Adrenal gland (tissue), 12 donors: ENCODE data around the gene PLCH2. TPM values are rescaled to one million over a fixed set of nuclear protein-coding genes. Genes with fewer than 3 reads are reported as not detected.

ENCODE experiments used
- DNase-seq, 7 donors: peaks; one replicate each; pipeline ENCODE4 v3.0.0-alpha.2; 2019 to 2020
- H3K27ac ChIP-seq, 5 donors: fragments of 200-600 bp; sonication (generic) in 4 of 5; 1 replicate in 3 of 5; 2 replicates in 2 of 5; pipeline versions ENCODE4 v1.5.1 to v1.8.0; 2016 to 2020; ENCODE audit warnings: mild to moderate bottlenecking in 1 of 5
- H3K27me3 ChIP-seq: fragments of 200-600 bp; 2 replicates; pipeline ENCODE4 v1.8.0; 2021
- H3K36me3 ChIP-seq, 2 donors: fragments of 200-600 bp; replicated peaks in 1 of 2; 1 replicate in 1 of 2; 2 replicates in 1 of 2; pipeline versions ENCODE4 v1.5.1 to v1.8.0; 2018 to 2022
- H3K4me1 ChIP-seq, 2 donors: fragments of 200-600 bp; replicated peaks in 1 of 2; 1 replicate in 1 of 2; 2 replicates in 1 of 2; pipeline versions ENCODE4 v1.5.1 to v1.8.0; 2018 to 2021
- H3K4me3 ChIP-seq, 4 donors: fragments of 200-600 bp; sonication (generic) in 3 of 4; one replicate each; pipeline ENCODE4 v1.5.1; 2016 to 2018
- H3K9me3 ChIP-seq, 3 donors: fragments of 200-600 bp; sonication (generic) in 1 of 3; replicated peaks in 1 of 3; 1 replicate in 2 of 3; 2 replicates in 1 of 3; pipeline versions ENCODE4 v1.5.1 to v1.8.0; 2016 to 2021
- CTCF ChIP-seq, 6 experiments: fragments of 450-650 bp in 4 of 6; fragments of 200-600 bp in 2 of 6; sonication (generic) in 1 of 6; IDR thresholded peaks; 1 replicate in 5 of 6; 2 replicates in 1 of 6; pipeline versions ENCODE4 v1.5.1 to v1.8.0; 2016 to 2021; ENCODE audit warnings: antibody characterized with exemption in 6 of 6, mild to moderate bottlenecking in 2 of 6, moderate library complexity in 1 of 6
- POLR2A ChIP-seq, 2 donors: fragments of 450-650 bp; IDR thresholded peaks; one replicate each; pipeline ENCODE4 v1.6.1; 2017; ENCODE audit warnings: antibody characterized with exemption in 2 of 2, mild to moderate bottlenecking in 2 of 2, moderate library complexity in 1 of 2
- WGBS, 4 donors: extraction: QIAGEN DNeasy Blood & Tissue Kit in 2 of 4; methylation state at CpG; one replicate each; pipeline versions ENCODE4 v1.1.5 to v1.1.7; 2013 to 2017; 5-methylcytosine and 5-hydroxymethylcytosine counted together
- intact Hi-C, 2 donors: fragments of 100-400 bp; cut with DNase I; formaldehyde crosslinking; loops; one replicate each; pipeline versions ENCODE4 v1.14.1 to v1.15.0; 2022 to 2023
- polyA plus RNA-seq, 3 donors: library from polyadenylated mRNA; stranded (reverse); fragments of 200-250 nt in 2 of 3; fragments of 350-450 nt in 1 of 3; fragmentation: Illumina TruSeq in 1 of 3; extraction: RNeasy Lipid Tissue Mini Kit (QIAGEN cat#74804) in 1 of 3; gene quantifications; one replicate each; pipeline ENCODE4 v1.2.3, GENCODE V29; 2013 to 2014
- total RNA-seq, 9 donors: library from RNA; depleted of rRNA in 4 of 9; stranded (reverse); fragments of >200 nt in 4 of 9; fragments of 120-200 nt in 1 of 9; fragmentation: NEBNext Ultra II Directional in 1 of 9; extraction: Animal tissue kit (Norgen Biotek cat#: 25700) in 1 of 9; gene quantifications; one replicate each; pipeline versions ENCODE4 v1.1.0 to v1.2.4, GENCODE V29; 2013 to 2023
- donor health status: healthy with polysubstance abuse.
- donor health status: Bipolar disorder and iron deficiency.
- donor health status: DM: yes; HTN: yes; CAD: no.
- donor health status: DM: no; HTN: no; CAD: no.
- donor health status: DM: no; HTN: no; CAD: no.
- donor health status: DM: yes; HTN: yes; CAD: no.

PLCH2 gene
- total and polyA plus RNA-seq, 12 donors: 0.22 to 66.3 (median 2.2) TPM; not detected in 1

DNA sequence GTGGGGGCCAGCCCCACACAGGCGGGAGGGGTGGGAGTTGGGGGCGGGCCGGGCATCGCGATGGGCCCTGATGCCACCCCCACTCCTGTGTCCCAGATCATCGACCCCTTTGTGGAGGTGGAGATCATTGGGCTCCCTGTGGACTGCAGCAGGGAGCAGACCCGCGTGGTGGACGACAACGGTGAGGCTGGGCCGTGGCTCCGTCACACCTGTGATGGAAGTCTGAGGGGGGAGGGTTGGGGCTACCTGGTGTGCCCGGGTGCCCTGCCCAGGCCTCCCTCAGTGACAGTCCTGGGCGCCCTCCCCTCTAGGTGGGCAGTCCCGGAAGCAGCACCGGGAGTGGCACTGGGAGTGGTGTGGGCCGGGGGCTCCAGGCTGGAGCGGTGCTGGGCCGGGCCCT lies 22.6 kb downstream of the PLCH2 start:
- no peak overlapping the region for H3K4me3 ChIP-seq
- no peak for DNase-seq
- 79 to 82% (median 82%) methylated on average over 11 to 19 of the region's 19 CpGs; no CpG with 5 or more reads in 1 of the 4 donors for WGBS, 4 donors
- peaks cover 0 to 12% of the 10 kb centered on the region in 2 donors for H3K4me1 ChIP-seq
- no peak overlapping the region for H3K27ac ChIP-seq
- TF ChIP-seq POLR2A (IDR thresholded peaks at IDR 0.05): no peak
- no peak for TF ChIP-seq CTCF (IDR thresholded peaks at IDR 0.05)
- no peaks in the 10 kb centered on the region for H3K36me3 ChIP-seq
- intact Hi-C loops: no loop called here
- no peaks in the 10 kb centered on the region for H3K9me3 ChIP-seq
- peaks cover 13% of the 10 kb centered on the region for H3K27me3 ChIP-seq

DNA sequence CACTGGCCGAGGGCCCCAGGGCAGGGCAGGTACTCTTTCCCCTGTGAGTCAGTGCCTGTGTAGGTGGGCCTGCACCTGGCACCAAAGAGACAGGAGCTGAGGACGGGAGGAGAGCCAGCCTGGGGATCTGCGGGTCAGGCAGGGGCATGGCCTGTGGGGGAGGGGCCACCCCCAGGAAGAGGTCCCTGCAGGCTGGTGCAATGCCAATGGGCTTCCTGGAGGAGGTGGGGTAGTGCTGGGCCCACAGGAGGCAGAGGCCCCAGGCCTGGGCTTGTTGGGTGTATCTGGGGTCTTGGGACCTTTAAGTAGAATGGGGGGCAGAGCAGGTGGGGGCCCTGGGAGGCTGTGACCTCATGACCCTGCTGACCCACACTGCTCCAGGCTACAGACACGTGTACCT lies 23.2 kb downstream of the PLCH2 start:
- TF ChIP-seq POLR2A (IDR thresholded peaks at IDR 0.05): no peak
- no peak for TF ChIP-seq CTCF (IDR thresholded peaks at IDR 0.05)
- Histone ChIP-seq H3K27me3 (peaks cover 13% of the 10 kb centered on the region), H3K36me3 (no peaks in the 10 kb centered on the region), H3K4me3 (no peak overlapping the region), H3K9me3 (no peaks in the 10 kb centered on the region), H3K4me1 (peaks cover 0 to 7% of the 10 kb centered on the region in 2 donors), H3K27ac (no peak overlapping the region)
- DNase-seq: no peak
- WGBS, 4 donors: 52 to 70% (median 59%) methylated on average over 2 to 4 of the region's 4 CpGs
- intact Hi-C loops: no loop called here

DNA sequence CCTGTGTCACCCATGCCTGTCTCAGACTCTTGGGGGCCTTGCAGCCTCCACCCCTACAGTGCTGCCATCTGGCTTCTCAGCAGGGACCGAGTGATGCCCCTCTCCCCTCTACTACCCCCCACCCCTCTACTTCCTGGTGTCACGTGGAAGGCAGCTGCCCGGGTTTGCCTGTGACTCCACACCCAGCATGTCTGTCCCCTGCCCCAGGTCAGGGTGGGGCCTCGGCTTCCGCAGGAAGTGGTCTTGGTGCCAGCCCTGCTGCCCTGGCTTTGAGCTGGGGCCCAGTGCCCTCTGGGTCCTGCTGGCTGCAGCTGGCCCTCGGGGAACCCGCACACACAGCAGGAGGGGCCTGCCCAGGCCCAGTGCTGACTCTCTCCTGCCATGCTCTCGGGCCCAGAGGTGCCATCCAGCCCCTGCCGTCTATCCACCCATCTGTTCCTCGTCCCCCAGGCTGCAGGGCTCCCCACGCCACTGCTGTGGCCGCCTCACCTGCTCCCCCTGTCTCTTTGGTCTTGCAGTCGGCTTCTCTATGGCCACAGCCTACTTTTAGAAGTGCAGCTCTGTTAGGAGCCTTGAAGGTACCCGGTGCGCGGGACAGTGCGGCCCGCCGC lies 24.0 kb downstream of the PLCH2 start:
- H3K4me1 ChIP-seq: no peaks in the 10 kb centered on the region
- H3K27ac ChIP-seq: no peak overlapping the region
- no peak for DNase-seq
- intact Hi-C loops: no loop called here
- no peaks in the 10 kb centered on the region for H3K9me3 ChIP-seq
- H3K4me3 ChIP-seq: no peak overlapping the region
- 62 to 78% (median 72%) methylated on average over 14 to 19 of the region's 19 CpGs for WGBS, 4 donors
- TF ChIP-seq CTCF (IDR thresholded peaks at IDR 0.05) (no peak), POLR2A (IDR thresholded peaks at IDR 0.05) (no peak)
- no peaks in the 10 kb centered on the region for H3K36me3 ChIP-seq
- H3K27me3 ChIP-seq: peaks cover 13% of the 10 kb centered on the region

DNA sequence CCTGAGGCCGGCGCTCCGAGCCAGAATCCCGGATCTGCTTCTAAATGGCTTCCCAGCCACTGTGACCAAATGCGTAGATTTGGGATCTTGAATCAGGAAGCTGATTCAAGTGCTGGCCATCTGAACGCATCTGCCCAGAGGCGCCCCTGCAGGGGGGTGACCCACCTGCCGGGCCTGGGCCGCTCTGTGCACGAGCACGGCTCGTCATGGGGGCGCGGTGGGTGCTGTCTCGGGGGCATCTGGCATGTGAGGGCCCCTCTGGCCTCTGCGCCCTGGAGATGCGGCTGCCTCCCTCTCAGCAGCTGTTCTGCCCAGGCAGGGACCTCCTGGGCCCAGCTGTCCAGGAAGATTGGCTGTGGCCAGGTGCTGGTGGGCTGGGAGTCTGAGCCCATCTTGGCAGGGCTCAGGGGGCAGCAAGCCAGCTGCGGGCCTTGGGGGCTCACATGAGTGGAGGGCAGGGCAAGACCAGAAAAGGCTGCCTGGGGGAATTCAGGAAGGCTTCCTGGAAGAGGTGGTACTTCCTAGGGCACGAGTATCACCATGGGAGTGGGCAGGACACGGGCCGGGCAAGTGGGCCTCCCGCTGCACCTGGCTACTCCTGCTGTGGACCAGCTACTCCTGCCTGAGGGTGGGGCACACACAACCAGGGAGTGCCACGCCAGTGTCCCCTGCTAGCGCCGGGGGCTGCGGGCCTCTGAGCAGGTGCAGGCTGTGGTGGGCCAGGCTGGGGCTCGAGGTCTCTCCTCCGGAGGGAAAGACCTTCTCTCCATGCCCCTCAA lies 25.1 kb downstream of the PLCH2 start:
- Histone ChIP-seq H3K9me3 (no peaks in the 10 kb centered on the region), H3K4me3 (no peak overlapping the region), H3K4me1 (no peaks in the 10 kb centered on the region), H3K36me3 (no peaks in the 10 kb centered on the region), H3K27ac (no peak overlapping the region), H3K27me3 (peaks cover 13% of the 10 kb centered on the region)
- DNase-seq: no peak
- no peak for TF ChIP-seq POLR2A (IDR thresholded peaks at IDR 0.05)
- no peak for TF ChIP-seq CTCF (IDR thresholded peaks at IDR 0.05)
- 63 to 80% (median 71%) methylated on average over 6 to 28 of the region's 28 CpGs for WGBS, 4 donors
- intact Hi-C loops: no loop called here
